Kidney tubule cell (primary cell): ENCODE data around the gene BICD1.
A peak's percentile ranks its signal among the peaks of the same experiment; 100 is the strongest.
"Not testable (repeated sequence)": the region's sequence is repeated elsewhere in the genome, so short reads cannot be mapped to it uniquely, and the experiment has no call there.

ENCODE experiments used
- DNase-seq: peaks from one replicate; pipeline ENCODE4 v3.0.0-alpha.2; 2018; ENCODE audit warnings: low spot score

Gene BICD1

GRCh38 chr12:32248441-32249140, 141.9 kb downstream of the BICD1 start:
- DNase-seq = no peak

- DNase-seq = peak; percentile 22
These were observed 143.1 kb downstream of the BICD1 start for GRCh38 chr12:32249777-32250176.

GRCh38 chr12:32252199-32253073, 145.8 kb downstream of the BICD1 start:
- peak; percentile 25 for DNase-seq

GRCh38 chr12:32253154-32253790, 146.6 kb downstream of the BICD1 start:
- DNase-seq = peak; percentile 34

GRCh38 chr12:32254260-32254956, 147.8 kb downstream of the BICD1 start:
- DNase-seq = no peak

- DNase-seq = no peak
These were observed 148.9 kb downstream of the BICD1 start for GRCh38 chr12:32255588-32255987.

- no peak for DNase-seq
These were observed 151.2 kb downstream of the BICD1 start for GRCh38 chr12:32257695-32258496.

- no peak for DNase-seq
These were observed 154.0 kb downstream of the BICD1 start for GRCh38 chr12:32260696-32261095.

GRCh38 chr12:32261638-32262037, 155.0 kb downstream of the BICD1 start:
- DNase-seq = peak; percentile 23

GRCh38 chr12:32264961-32265360, 158.3 kb downstream of the BICD1 start:
- DNase-seq = no peak

GRCh38 chr12:32265456-32265855, 158.8 kb downstream of the BICD1 start:
- no peak for DNase-seq

- no peak for DNase-seq
These were observed 159.3 kb downstream of the BICD1 start for GRCh38 chr12:32265951-32266350.

- peak; percentile 86 for DNase-seq
These were observed 160.1 kb downstream of the BICD1 start for GRCh38 chr12:32266756-32267155.

- peak; percentile 94 for DNase-seq
These were observed 164.4 kb downstream of the BICD1 start for GRCh38 chr12:32270818-32271710.

- peak; percentile 65 for DNase-seq
These were observed 165.8 kb downstream of the BICD1 start for GRCh38 chr12:32272465-32272864.

GRCh38 chr12:32273063-32273522, 166.4 kb downstream of the BICD1 start:
- DNase-seq = peak; percentile 44

GRCh38 chr12:32273712-32274111, 167.1 kb downstream of the BICD1 start:
- DNase-seq = peak; percentile 21

GRCh38 chr12:32274665-32275064, 168.0 kb downstream of the BICD1 start:
- DNase-seq = no peak

- not testable (repeated sequence) for DNase-seq
These were observed 168.9 kb downstream of the BICD1 start for GRCh38 chr12:32275520-32275919.

GRCh38 chr12:32277774-32278173, 171.1 kb downstream of the BICD1 start:
- no peak for DNase-seq
